Gastrocnemius medialis (tissue), 4 donors: Measurements from ENCODE around the gene UFL1.

Experiments used
- CTCF ChIP-seq, 5 experiments: fragments of 450-650 bp in 3 of 5; fragments of 200-600 bp in 2 of 5; sonication (generic) in 2 of 5; IDR thresholded peaks in 4 of 5; conservative IDR thresholded peaks in 1 of 5; 1 replicate in 4 of 5; 2 replicates in 1 of 5; pipeline ENCODE4 v1.5.1; 2016 to 2019; ENCODE audit warnings: antibody characterized with exemption in 5 of 5, mild to moderate bottlenecking in 3 of 5, moderate library complexity in 3 of 5
- POLR2A ChIP-seq, 2 donors: fragments of 450-650 bp; IDR thresholded peaks; one replicate each; pipeline ENCODE4 v1.6.1; 2017; ENCODE audit warnings: antibody characterized with exemption in 2 of 2, mild to moderate bottlenecking in 2 of 2, moderate library complexity in 2 of 2

- no peak for TF ChIP-seq CTCF (IDR thresholded peaks at IDR 0.05 in 4 of 5, conservative IDR thresholded peaks at IDR 0.05 in 1 of 5)
- no peak for TF ChIP-seq POLR2A (IDR thresholded peaks at IDR 0.05)
Observed at GRCh38 chr6:96505363-96505762, 16.2 kb upstream of the UFL1 start.
